ENCODE data around the gene PSTPIP2. TPM values are rescaled to one million over a fixed set of nuclear protein-coding genes. Genes with fewer than 3 reads are reported as not detected.

The PSTPIP2 gene
- total and polyA plus RNA-seq, 9 of the 15 experiments (the other 6 are each of a cell fraction or from before 2014, with no cell fraction given), result 14.0 to 45.7 (median 27.1) TPM

- TF ChIP-seq HMBOX1 (IDR thresholded peaks at IDR 0.05) (peak; percentile 85), ZNF699 (CRISPR knock-in tag; IDR thresholded peaks at IDR 0.05; ENCODE audit: insufficient replicate concordance) (no peak), NCOA2 (IDR thresholded peaks at IDR 0.05; ENCODE audit: partially characterized antibody in 2 of 2) (no peak), TOE1 (IDR thresholded peaks at IDR 0.05; ENCODE audit: borderline replicate concordance) (no peak), TOE1 (CRISPR knock-in tag; IDR thresholded peaks at IDR 0.05; ENCODE audit: borderline replicate concordance, low read depth) (no peak), MCM3 (IDR thresholded peaks at IDR 0.05) (no peak), HMG20B (CRISPR knock-in tag; IDR thresholded peaks at IDR 0.05) (no peak), RAD51 (IDR thresholded peaks at IDR 0.05; ENCODE audit: borderline replicate concordance, low read depth) (0 out of 2 replicates have a peak, but pooled peaks have one; percentile 13), ZNF551 (CRISPR knock-in tag; IDR thresholded peaks at IDR 0.05) (no peak), L3MBTL2 (IDR thresholded peaks at IDR 0.05) (peak; percentile 33; the same call in 1 of the 2 replicates), ZNF165 (CRISPR knock-in tag; IDR thresholded peaks at IDR 0.05; ENCODE audit: borderline replicate concordance) (no peak), HDAC2 (IDR thresholded peaks at IDR 0.05) (0 out of 2 replicates have a peak, but pooled peaks have one; percentile 18), YBX1 (IDR thresholded peaks at IDR 0.05) (no peak), TCFL5 (CRISPR knock-in tag; conservative IDR thresholded peaks at IDR 0.05) (no peak), XRCC5 (IDR thresholded peaks at IDR 0.05; ENCODE audit: low read depth, low read length) (no peak), KDM2B (CRISPR knock-in tag; IDR thresholded peaks at IDR 0.05) (no peak), PCBP1 (IDR thresholded peaks at IDR 0.05; ENCODE audit: low read depth, low read length, poor library complexity, severe bottlenecking) (no peak), ZFPM2 (CRISPR knock-in tag; IDR thresholded peaks at IDR 0.05) (no peak), SMARCC2 (IDR thresholded peaks at IDR 0.05; ENCODE audit: low read depth) (peak; percentile 51; the same call in 1 of the 2 replicates), FOXA1 (IDR thresholded peaks at IDR 0.05; ENCODE audit: borderline replicate concordance) (no peak), FOS (IDR thresholded peaks at IDR 0.05; ENCODE audit: extremely low read depth, insufficient read length) (no peak), SFPQ (IDR thresholded peaks at IDR 0.05; ENCODE audit: low read depth, low read length) (no peak), SIX5 (IDR thresholded peaks at IDR 0.05; ENCODE audit: borderline replicate concordance in 1 of 2, insufficient read depth in 1 of 2, low read depth in 1 of 2, low read length in 2 of 2) (no peak)
- TF ChIP-seq, protein P1, sequence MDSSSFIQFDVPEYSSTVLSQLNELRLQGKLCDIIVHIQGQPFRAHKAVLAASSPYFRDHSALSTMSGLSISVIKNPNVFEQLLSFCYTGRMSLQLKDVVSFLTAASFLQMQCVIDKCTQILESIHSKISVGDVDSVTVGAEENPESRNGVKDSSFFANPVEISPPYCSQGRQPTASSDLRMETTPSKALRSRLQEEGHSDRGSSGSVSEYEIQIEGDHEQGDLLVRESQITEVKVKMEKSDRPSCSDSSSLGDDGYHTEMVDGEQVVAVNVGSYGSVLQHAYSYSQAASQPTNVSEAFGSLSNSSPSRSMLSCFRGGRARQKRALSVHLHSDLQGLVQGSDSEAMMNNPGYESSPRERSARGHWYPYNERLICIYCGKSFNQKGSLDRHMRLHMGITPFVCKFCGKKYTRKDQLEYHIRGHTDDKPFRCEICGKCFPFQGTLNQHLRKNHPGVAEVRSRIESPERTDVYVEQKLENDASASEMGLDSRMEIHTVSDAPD (CRISPR knock-in tag; IDR thresholded peaks at IDR 0.05), result no peak
- TF ChIP-seq, protein P2, sequence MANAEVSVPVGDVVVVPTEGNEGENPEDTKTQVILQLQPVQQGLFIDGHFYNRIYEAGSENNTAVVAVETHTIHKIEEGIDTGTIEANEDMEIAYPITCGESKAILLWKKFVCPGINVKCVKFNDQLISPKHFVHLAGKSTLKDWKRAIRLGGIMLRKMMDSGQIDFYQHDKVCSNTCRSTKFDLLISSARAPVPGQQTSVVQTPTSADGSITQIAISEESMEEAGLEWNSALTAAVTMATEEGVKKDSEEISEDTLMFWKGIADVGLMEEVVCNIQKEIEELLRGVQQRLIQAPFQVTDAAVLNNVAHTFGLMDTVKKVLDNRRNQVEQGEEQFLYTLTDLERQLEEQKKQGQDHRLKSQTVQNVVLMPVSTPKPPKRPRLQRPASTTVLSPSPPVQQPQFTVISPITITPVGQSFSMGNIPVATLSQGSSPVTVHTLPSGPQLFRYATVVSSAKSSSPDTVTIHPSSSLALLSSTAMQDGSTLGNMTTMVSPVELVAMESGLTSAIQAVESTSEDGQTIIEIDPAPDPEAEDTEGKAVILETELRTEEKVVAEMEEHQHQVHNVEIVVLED (CRISPR knock-in tag; IDR thresholded peaks at IDR 0.05), result no peak
These were observed 11.7 kb downstream of the PSTPIP2 start (continued) for GRCh38 chr18:46060359-46060841.
